ENCODE results near the gene TPRX1.
"Not testable (repeated sequence)": the region's sequence is repeated elsewhere in the genome, so short reads cannot be mapped to it uniquely, and the experiment has no call there.

Gene TPRX1

DNA sequence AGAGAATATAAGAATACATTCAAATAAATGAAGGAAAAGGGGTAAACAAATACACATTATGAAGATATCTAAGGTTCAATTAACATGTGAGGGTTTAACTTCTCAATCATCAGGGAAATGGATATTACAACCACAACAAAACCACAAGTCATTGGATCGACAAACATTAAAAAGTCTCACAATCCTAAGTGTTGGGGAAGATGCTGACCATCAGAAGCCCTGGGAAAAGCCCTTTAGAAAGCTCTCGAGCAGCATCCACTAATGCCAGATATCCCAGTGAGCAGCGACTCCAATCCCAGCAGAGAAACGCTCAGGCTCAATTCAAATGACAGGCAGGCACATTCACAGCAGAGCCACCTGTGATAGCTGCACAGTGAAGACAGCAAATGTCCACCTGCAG is 3.1 kb downstream of the TPRX1 start:
- no peak for DNase-seq

DNA sequence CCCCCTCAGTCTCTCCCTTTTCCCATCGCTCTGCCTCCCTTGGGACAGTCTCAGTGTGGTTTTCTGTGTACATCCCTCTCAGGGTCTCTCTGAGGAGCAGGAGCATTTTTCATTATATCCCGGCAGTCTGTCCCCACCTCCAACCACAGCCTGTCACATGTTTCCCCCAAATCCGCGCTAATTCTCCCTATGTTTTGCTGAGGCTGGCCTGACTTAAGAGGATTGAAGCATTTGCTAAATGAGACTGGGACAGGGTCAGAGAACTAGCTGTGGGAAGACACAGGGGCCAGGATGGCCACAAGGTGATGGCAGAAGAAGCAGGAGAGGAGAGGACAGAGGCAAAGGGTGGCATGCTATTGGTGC is 5.5 kb downstream of the TPRX1 start:
- DNase-seq, result no peak

DNA sequence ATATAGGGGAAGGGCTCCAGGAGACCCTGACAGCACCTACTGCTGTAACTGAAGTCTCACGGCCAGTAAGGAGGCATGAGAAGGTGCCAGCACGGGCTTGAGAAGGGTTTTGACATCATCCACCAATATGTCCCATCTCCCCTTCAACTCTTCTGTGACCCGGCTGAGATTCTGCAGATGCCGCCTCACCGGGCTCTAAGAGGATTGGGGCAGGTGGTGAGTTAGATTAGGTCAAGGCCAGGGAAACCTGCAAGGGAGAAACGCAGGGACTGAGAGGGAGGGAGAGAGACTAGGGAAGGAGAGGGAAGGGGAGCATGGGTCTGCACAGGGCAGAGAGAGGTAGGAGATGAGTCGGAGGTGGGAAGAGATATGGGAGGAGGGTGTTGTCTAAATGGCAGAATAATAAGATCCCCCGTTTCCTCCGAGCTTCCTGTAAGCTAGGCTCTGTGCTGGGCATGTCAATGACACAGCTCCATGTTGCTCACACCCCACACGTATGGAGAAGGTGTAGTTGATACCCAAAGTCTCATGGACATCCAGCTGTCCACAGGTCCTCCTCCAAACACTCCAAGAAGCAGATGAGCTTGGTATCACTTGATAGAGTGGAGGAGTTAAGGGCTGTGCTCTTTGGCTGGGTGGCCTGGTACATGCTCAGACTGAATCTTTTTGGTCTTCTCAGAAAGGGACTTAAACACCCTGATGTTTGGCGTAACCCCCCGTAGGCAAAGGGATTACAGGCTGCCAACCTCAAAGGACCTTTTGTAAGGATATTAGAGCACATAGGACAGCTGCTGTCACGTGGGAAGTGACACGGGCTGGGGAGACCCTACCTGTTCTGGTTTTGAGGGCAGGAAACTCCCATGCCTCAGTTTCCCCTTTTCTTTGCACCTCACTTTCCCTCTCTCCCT is 6.1 kb downstream of the TPRX1 start:
- DNase-seq, result no peak

DNA sequence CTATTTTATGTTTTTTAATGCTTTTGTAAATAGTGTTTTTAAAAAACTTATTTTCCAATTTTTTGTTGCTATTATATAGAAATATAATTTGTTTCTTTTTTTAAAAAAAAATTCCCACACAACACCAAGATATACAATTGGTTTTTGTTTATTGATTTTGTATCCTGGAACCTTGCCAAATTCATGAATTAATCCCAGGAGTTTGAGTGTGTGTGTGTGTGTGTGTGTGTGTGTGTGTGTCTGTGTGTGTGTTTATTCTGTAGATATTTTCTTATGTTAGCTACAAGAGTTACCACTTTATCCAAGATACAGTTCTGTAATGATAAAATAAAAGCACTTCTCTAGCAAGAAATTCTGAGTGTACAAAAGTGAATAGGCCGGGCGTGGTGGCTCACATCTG is 7.6 kb downstream of the TPRX1 start:
- DNase-seq, result no peak

DNA sequence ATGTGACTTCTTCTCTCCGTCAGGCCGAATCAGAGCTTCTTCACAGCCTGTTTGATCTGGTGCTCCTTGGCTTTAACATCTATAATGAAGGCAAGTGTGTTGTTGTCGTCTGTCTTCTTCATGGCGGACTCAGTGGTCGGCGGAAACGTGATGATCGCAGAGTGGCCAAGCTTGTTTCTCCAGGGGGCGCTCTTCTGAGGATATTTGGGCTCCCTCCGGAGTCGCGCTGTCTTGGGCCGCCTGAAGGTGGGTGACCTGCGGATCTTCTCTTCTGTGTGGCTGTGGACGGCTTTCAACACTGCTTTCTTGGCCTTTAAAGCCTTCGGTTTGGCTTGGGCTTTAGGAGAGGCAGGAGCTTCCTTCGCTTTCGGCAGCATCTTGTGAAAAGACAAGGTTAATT is 9.8 kb downstream of the TPRX1 start:
- DNase-seq, result no peak

DNA sequence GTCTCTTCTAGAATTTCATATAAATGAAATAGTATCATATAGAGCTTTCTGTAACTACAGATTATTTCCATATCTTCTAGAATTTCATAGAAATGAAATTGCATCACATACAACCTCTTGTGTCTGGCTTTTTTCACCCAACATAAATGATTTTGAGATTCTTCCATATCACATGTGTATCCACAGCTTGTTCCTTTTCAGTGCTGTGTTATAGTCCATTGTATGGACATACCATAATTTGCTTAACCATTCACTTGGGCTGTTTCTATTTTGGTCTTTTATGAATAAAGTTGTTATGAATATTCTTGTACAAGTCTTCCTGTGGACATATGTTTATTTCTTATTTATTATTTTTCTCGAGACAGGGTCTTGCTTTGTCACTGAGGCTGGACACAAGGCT is 11.7 kb downstream of the TPRX1 start:
- no peak for DNase-seq

DNA sequence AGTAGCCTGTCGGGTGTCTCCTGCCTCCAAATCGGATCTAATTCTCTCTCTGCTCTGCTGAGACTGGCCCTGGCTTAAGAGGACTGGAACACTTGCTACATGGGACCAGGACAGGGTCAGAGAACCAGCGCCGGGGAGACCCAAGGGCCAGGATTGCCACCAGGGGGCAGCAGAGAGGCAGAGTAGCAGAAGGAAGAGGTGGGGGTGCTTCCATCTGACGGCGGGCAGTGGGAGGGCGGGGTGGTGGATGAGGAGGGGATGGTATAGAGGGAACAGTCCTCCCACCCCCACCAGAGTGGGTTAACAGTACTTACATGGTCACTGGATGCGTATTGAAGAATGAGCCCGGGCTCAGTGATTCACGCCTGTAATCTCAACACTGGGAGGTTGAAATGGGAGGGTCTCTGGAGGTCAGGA is 13.9 kb downstream of the TPRX1 start:
- peak; percentile 48 to 52 for DNase-seq

DNA sequence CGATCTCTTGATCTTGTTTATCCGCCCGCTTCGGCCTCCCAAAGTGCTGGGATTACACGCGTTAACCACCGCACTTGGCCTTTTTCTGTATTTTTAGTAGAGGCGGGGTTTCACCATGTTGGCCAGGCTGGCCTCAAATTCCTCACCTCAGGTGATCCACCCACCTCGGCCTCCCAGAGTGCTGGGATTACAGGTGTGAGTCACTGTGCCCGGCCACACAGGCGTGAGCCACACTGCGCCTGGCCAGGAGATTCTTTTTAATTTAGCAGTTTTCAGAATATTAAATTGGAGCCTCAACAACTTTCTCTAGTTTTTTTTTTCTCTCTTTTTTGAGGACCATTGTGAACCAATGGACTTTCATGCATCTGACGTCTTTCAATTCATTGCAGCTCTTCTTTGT is 14.5 kb downstream of the TPRX1 start:
- not testable (repeated sequence) for DNase-seq

DNA sequence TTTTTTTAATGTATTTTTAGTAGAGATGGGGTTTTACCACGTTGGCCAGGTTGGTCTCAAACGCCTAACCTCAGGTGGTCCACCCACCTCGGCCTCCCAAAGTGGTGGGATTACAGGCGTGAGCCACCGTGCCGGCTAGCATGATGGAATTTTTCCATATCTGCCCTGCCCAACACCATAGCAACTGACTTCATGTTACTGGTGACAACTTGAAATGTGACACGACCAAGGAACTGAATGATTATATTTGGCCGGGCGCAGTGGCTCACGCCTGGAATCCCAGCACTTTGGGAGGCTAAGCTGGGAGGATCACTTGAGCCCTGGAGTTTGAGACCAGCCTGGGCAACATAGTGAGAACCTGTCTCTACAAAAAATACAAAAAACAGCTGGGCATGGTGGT is 17.0 kb downstream of the TPRX1 start:
- not testable (repeated sequence) for DNase-seq

DNA sequence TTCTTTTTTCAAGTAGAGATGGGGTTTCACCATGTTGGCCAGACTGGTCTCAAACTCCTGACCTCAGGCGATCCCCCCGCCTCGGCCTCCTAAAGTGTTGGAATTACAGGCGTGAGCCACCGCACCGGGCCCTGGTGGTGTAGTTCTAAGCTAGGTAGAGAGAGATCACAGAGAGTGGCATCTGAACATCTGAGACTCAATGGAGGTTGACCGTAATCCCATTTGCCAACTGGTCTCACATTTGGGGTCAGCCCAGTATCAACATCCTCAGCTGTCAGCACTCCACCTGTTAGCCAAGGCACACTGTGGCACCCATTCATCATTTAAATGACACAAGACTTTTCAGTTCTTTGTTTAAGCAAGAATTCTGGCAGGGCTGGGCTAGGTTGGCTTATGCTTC is 17.8 kb downstream of the TPRX1 start:
- no peak for DNase-seq

DNA sequence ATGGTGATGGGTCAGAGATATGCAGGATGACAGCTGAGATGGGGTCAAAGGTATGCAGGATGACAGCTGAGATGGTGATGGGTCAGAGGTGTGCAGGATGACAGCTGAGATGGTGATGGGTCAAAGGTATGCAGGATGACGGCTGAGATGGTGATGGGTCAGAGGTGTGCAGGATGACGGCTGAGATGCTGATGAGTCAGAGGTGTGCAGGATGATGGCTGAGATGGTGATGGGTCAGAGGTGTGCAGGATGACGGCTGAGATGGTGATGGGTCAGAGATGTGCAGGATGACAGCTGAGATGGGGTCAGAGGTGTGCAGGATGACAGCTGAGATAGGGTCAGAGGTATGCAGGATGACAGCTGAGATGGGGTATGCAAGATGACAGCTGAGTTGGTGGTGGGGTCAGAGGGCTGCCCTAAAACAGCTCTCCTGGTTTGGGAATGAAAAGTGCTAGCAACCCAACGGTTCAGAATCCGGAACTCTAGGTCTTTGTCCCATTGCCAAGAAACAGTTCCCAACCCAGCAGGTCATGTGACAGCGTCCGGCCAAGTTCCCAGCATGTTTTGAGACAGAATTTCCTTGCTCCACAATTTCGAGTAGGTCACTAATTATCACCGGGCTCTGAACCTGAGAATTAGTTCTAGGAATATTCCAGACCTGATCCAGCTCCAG is 22.6 kb downstream of the TPRX1 start:
- no peak for DNase-seq

DNA sequence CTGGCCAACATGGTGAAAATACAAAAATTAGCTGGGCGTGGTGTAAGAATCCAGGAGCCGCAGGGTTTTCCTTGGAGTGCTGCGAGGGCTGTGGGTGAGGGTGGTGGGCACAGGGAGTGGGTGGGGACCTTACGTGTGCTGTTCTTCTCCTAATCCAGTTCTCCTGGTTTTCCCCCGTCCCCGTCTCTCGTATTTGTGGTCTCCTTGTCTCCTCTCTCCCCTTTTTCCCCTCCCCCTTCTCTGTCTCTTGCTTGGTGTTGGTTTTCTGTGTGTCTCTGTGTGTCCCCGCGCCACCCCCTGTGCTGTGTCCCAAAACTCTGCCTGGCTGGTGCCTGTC is 24.2 kb downstream of the TPRX1 start:
- no peak for DNase-seq

DNA sequence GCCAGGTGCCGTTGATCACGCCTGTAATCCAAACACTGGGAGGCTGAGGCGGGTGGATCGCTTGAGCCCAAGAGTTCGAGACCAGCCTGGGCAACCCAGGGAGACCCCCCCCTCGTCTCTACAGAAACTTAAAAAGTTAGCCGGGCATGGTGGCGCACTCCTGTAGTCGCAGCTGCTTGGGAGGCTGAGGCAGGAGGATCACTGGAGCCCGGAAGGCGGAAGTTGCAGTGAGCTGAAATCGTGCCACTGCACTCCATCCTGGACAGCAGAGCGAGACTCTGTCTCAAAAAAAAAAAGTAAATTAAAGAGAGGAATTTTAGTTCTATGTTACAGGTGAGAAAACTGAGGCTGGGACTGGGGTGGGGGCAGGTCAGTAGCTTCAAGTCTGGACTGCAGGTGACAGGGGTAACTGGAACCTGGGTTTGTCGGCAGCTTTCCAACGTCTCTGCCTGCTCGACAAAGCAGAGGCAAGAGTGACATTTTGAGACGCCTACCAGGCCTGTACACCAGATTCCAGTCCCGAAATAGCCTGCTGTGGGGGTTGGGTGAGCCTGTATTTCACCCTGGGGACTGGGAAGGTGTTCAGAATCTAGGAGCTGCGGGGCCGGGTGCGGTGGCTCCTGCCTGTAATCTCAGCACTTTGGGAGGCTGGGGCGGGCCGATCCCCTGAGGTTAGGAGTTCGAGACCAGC is 24.7 kb downstream of the TPRX1 start:
- DNase-seq, result no peak

DNA sequence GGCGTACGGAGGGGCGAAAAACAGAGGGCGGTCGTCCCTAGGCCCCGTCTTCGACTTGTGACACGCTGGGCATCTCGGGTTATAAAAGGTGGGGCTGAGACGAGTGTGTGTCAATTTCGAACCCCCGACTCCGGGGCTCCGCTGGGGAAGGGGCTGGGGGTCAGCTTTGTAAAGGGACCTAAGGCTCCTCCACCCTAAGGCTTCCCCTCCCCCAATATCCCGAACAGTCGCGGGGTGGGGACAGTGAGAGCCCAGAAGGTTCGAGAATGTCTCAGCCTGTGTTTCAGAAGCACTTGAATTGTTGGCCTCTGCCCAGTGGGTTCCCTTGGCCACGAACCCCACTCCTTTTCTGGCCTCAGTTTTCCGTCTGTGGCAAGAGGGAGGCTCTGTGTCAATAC is 25.4 kb downstream of the TPRX1 start:
- DNase-seq, result no peak

DNA sequence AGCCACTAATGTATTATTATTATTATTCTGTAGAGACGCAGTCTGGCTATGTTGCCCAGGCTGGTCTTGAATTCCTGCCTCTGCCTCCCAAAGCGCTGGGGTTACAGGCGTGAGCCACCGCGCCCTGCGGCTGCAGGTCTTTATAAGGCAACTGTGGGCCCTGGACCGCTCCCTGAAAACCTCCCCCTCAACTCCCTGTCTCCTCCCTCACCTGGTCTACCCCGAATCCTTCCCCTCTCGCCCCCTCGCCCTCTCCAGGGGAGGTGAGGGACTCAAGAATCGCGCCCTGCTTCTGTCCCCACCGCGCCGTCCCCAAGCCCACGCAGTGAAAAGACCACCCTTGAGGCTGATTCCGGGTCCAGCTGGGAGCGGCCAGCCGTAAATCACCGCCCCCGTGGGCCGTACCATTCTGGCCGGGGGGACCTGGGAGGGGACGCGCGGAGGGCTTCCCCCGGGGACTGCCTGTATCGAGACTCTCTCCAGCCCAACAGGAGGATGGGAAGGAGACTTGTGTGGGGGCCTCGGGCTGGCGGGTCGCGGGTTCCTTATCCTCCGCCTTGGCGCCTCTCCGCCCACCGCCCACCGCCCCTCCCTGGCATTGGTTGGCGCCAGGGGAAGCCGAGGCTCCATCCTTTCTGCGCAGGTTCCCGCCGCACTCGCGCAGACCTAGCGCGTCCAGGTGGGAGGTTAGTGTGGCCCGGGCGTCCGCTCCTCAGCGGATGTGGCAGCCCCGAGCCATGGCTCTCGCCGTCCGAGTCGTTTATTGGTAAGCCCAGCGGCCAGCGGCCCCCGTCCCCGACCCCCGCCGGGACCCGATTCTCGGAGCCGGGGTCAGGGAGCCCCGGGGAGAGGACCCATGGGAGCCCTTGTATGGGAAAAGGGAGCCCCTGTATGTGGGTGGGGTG is 26.1 kb downstream of the TPRX1 start, which contains the start of gene SELENOW:
TSS of gene SELENOW (plus strand) at position 655 of the 905 bp plus-strand sequence. CDS start at position 738, 83 bp downstream.
- peak; percentile 29 to 33 for DNase-seq

DNA sequence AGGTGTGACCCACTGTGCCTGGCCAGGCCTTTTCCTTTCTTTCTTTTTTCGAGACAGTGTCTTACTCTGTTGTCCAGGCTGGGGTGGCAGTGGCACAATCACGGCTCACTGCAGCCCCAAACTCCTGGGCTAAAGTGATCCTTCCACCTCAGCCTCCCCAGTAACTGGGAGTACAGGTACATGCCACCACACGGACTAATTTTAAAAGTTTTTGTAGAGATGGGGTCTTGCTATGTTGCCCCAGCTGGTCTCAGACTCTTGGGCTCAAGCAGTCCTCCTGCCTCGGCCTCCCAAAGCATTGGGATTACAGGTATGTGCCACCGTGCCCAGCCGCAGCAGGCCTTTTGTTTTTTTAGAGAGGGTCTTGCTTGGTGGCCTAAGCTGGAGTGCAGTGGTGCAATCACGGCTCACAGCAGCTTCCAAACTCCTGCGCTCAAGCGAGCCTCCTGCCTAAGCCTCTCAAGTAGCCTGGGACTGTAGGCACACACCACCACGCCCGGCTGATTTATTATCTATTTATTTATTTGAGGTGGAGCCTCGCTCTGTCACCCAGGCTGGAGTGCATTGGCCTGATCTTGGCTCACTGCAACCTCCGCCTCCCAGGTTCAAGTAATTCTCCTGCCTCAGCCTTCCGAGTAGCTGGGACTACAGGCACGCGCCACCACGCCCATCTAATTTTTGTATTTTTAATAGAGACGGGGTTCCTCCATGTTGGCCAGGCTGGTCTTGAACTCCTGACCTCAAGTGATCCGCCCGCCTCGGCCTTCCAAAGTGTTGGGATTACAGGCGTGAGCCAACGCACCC is 26.9 kb downstream of the TPRX1 start:
- not testable (repeated sequence) for DNase-seq

DNA sequence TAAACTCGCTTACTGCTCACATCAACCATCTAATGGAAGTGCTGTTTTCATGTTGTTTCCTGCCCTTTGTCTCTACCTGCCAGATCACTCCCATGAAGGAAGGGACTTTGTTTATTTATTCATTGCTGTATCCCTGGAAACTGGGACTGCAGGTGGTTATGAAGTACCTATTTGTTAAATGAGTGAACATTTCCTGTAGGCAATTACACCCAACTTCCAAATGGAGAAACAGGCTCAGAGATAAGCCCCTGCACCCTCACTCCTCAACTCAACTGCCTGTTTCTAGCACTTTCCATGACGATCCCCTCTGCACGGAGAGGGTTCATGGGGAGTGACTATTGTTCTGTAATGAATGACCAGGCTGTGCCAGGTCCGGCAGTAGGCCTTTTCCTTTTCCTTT is 27.8 kb downstream of the TPRX1 start:
- DNase-seq, result no peak

DNA sequence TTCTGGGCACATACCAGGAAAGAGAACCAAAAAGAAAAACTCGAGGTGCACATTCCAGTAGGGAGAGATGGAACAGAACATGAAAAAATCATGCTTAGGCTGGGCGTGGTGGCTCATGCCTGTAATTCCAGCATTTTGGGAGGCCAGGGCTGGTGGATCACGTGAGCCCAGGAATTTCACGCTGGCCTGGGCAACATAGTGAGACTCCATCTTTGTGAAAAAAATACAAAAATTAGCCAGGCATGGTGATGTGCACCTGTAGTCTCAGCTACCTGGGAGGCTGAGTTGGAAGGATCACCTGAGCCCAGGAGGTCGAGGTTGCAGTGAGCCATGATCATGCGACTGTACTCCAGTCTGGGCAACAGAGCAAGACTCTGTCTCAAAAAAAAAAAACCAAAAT is 33.1 kb downstream of the TPRX1 start:
- not testable (repeated sequence) for DNase-seq

DNA sequence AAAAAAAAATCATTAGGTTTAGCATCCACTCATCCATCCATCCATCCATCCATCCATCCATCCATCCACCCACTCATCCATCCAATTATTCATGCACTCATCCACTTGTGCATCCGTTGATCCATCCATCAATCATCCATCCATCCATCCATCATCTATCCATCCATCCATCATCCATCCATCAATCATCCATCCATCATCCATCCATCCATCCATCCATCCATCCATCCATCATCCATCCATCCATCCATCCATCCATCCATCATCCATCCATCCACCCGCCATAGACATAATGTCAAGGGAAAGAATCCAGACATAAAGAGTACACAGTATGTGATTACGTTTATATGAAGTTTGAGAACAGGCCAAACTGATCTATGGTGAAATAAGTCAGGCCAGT is 34.8 kb downstream of the TPRX1 start:
- no peak for DNase-seq

DNA sequence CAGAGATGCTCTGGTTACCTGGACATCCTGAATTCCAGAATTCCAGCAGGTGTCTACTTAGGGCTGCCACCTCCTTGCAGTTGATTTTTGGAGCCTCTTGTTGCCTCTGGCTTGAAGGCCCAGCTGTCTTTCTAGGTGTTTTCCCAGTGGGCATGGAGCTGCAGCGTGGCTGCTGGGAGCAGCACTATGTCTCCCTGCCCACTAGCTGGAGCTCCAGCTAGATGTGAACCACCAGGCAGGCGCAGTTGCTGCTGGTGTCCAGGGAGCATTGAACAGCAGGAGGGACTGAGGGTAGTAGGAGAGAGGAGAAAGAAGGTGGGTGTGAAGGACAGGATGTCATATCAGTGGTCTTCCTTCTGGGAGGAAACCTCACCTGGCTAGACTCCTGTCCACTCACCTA is 35.7 kb downstream of the TPRX1 start:
- no peak for DNase-seq

DNA sequence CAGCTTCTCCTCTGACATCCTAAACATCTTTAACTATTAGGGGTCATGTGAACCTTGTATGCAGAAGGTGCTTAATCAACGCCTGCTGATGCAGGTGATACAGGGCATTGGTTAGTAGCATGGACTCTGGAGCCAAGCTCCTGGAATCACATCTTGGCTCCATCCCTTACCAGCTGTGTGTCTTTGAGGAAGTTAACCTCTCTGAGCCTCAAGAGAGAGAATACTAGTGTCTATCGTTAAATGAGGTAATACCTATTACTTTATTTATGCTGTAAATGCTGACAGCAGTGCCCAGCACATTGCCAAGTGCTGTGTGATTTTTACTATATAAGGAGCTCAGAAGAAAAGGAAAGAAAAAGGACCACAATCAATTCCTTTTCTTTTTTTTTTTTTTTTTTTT is 37.0 kb downstream of the TPRX1 start:
- DNase-seq, result no peak

DNA sequence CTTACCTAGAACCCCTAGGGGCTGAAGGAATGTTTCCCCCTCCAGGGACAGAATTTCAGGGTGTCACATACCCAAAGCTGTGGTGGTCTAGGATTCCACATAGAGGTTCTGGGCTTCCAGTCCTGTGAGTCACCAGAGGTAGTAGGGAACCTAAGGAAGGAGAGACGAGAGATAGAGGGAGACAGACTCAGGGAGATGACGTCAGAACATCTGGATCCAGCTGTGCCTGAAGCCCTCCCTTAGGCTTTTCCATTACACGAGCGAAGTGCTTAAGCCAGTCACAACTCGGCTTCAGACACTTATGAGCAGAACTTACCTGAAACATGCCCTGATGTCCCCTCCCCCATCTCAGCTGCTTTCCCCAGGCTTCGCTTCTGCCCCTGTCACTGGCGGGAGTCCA is 37.7 kb downstream of the TPRX1 start:
- no peak for DNase-seq

Data from AML-193 (cell line).